Colonic mucosa (tissue), 4 donors: ENCODE results near the gene ADGRV1. TPM values are rescaled to one million over a fixed set of nuclear protein-coding genes. Genes with fewer than 3 reads are reported as not detected.

Source experiments
- DNase-seq: peaks from one replicate; pipeline ENCODE4 v3.0.0-alpha.2; 2020
- H3K27ac ChIP-seq: fragments of 200-600 bp; one replicate; pipeline ENCODE4 v1.8.0; 2021
- H3K27me3 ChIP-seq: fragments of 200-600 bp; one replicate; pipeline ENCODE4 v1.8.0; 2021
- H3K36me3 ChIP-seq: fragments of 200-600 bp; one replicate; pipeline ENCODE4 v1.8.0; 2021
- H3K4me1 ChIP-seq: fragments of 200-600 bp; one replicate; pipeline ENCODE4 v1.8.0; 2021; ENCODE audit warnings: mild to moderate bottlenecking
- H3K4me3 ChIP-seq: fragments of 200-600 bp; one replicate; pipeline ENCODE4 v1.8.0; 2021
- H3K9ac ChIP-seq, 2 donors: one replicate each; pipeline ENCODE4 v1.7.0; 2013; ENCODE audit warnings: control low read depth in 2 of 2, low read depth in 2 of 2, low read length in 2 of 2
- H3K9me3 ChIP-seq: fragments of 200-600 bp; one replicate; pipeline ENCODE4 v1.8.0; 2021
- CTCF ChIP-seq: fragments of 200-600 bp; IDR thresholded peaks from one replicate; pipeline ENCODE4 v1.8.0; 2022; ENCODE audit warnings: antibody characterized with exemption, mild to moderate bottlenecking
- intact Hi-C: fragments of 100-400 bp; cut with DNase I; formaldehyde crosslinking; loops from one replicate; pipeline ENCODE4 v1.14.1; 2022
- total RNA-seq, 2 donors: library from RNA; stranded (reverse); fragmentation: NEBNext Ultra II Directional in 1 of 2; extraction: Animal tissue kit (Norgen Biotek cat#: 25700) in 1 of 2; gene quantifications; one replicate each; pipeline ENCODE4 v1.2.1, GENCODE V29; 2021
- donor health status: healthy.
- donor health status: DM: no; HTN: no; CAD: no.
- donor health status: DM: no; HTN: no; CAD: no.

The ADGRV1 gene
- total RNA-seq, 2 donors from 2014 or later = 5.1 to 12.9 TPM

DNA sequence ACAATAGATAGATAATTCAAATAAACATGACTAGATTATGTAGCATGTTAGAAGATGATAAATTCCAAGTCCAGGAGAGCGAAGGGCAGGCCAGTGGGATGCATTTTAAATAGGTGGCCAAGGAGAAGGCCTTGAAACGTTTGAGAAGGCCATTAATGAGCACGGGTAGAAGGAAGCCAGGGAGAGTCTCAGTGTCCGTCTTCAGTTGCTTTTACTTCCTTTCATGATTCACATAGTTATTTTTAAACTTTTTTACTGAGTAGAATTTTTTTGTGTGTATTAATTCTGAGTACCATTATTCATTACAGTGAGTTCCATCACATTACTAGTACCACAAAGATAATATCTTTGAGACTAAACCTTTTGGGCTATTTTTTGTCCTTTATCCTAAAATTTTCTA is 565.3 kb downstream of the ADGRV1 start:
- peaks cover 10% of the 10 kb centered on the region for H3K4me1 ChIP-seq
- H3K27ac ChIP-seq = no peak overlapping the region

DNA sequence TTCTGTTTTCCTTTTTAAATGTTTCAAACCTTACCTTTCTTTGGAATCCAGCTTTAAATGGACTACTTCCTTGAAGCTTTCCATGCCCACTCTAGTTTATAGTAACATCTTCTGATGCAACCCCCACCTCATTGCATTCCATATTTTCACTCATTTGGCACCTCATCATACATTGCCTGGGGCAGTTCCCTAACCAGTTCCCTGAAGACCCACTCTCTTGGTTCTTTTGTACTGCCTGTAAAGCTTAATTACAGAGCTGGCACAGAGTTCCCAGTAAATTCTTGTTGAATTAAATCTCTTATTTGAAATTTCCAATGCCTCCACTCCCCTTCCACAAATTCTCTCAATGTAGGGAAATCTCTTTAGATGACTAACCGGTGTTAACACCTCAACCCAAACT is 567.3 kb downstream of the ADGRV1 start:
- TF ChIP-seq CTCF = no peak
- H3K27ac ChIP-seq = peak overlapping the region; percentile 66
- no peaks in the 10 kb centered on the region for H3K27me3 ChIP-seq
- intact Hi-C loops = no loop called here
- DNase-seq = no peak
- H3K4me1 ChIP-seq = peaks cover 12% of the 10 kb centered on the region
- no peaks in the 10 kb centered on the region for H3K36me3 ChIP-seq
- H3K9me3 ChIP-seq = no peaks in the 10 kb centered on the region
- H3K4me3 ChIP-seq = no peak overlapping the region
- no peak overlapping the region for H3K9ac ChIP-seq

More for the DNA sequence above, 565.3 kb downstream of the ADGRV1 start:
- H3K9ac ChIP-seq = no peak overlapping the region
- H3K4me3 ChIP-seq = no peak overlapping the region
- DNase-seq = no peak
- no peaks in the 10 kb centered on the region for H3K27me3 ChIP-seq
- no peaks in the 10 kb centered on the region for H3K9me3 ChIP-seq
- no peak for TF ChIP-seq CTCF
- intact Hi-C loops = no loop called here
- H3K36me3 ChIP-seq = no peaks in the 10 kb centered on the region

DNA sequence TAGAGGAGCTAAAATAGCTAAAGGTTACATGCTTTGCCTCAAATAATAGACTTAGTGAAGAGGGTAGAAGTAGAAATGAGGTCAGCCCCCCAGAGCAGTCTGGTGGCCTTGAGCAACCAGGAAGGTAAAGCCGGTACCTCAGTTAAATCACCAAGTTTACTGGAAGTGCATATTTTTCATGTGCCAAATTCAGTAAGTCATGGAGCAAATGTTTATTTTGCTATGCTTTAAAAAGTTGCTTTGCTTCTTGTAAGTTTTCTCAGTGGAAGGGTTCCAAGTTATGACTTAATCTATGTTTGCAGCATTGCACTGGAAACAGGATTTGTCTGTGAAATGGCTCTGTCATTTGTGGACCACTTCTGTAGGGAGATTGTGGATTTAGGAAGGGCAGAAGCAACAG is 567.9 kb downstream of the ADGRV1 start:
- no peaks in the 10 kb centered on the region for H3K9me3 ChIP-seq
- no peak overlapping the region for H3K4me3 ChIP-seq
- DNase-seq = no peak
- H3K27me3 ChIP-seq = no peaks in the 10 kb centered on the region
- H3K4me1 ChIP-seq = peaks cover 12% of the 10 kb centered on the region
- H3K9ac ChIP-seq = no peak overlapping the region
- peak overlapping the region; percentile 66 for H3K27ac ChIP-seq
- no peak for TF ChIP-seq CTCF
- intact Hi-C loops = no loop called here
- no peaks in the 10 kb centered on the region for H3K36me3 ChIP-seq

GRCh38 chr5:91126888-91127287 is 568.3 kb downstream of the ADGRV1 start:
- peak overlapping the region; percentile 66 for H3K27ac ChIP-seq
- H3K9me3 ChIP-seq = no peaks in the 10 kb centered on the region
- no peak overlapping the region for H3K4me3 ChIP-seq
- peaks cover 12% of the 10 kb centered on the region for H3K4me1 ChIP-seq
- DNase-seq = peak; percentile 31
- no peaks in the 10 kb centered on the region for H3K27me3 ChIP-seq
- no peak for TF ChIP-seq CTCF
- intact Hi-C loops = no loop called here
- H3K9ac ChIP-seq = no peak overlapping the region
- no peaks in the 10 kb centered on the region for H3K36me3 ChIP-seq

- Histone ChIP-seq H3K4me3 (no peak overlapping the region), H3K36me3 (no peaks in the 10 kb centered on the region), H3K9me3 (no peaks in the 10 kb centered on the region), H3K27me3 (no peaks in the 10 kb centered on the region), H3K4me1 (peaks cover 12% of the 10 kb centered on the region), H3K9ac (peak overlapping the region in 1 of 2 donors; percentile 4), H3K27ac (peak overlapping the region; percentile 66)
- no peak for TF ChIP-seq CTCF
- DNase-seq = no peak
- intact Hi-C loops = no loop called here
These were observed 569.0 kb downstream of the ADGRV1 start for GRCh38 chr5:91127456-91128081.
